ACHN (cell line): ENCODE data around the gene ACSM4.
"Not testable (repeated sequence)": the region's sequence is repeated elsewhere in the genome, so short reads cannot be mapped to it uniquely, and the experiment has no call there.

Experiments used
- DNase-seq: peaks from one replicate; pipeline ENCODE4 v3.0.0-alpha.2; 2015
- in situ Hi-C: cut with HindIII; loops from 2 replicates; pipeline ENCODE4 v1.10.0; 2017; ENCODE audit warnings: low sequenced_read_pairs, low pct_ligation_motif_present, low pct_unique_long_range_greater_than_20kb

ACSM4 gene

GRCh38 chr12:7321624-7322023, 17.8 kb downstream of the ACSM4 start:
- no peak for DNase-seq
- in situ Hi-C loops: no loop called here

GRCh38 chr12:7322599-7322998, 18.7 kb downstream of the ACSM4 start:
- in situ Hi-C loops: no loop called here
- no peak for DNase-seq

GRCh38 chr12:7324176-7324575, 20.3 kb downstream of the ACSM4 start:
- no peak for DNase-seq
- in situ Hi-C loops: no loop called here

GRCh38 chr12:7327918-7328317, 24.0 kb downstream of the ACSM4 start:
- in situ Hi-C loops: no loop called here
- DNase-seq: no peak

- DNase-seq, in situ Hi-C loops: not testable (repeated sequence)
These were observed 33.9 kb downstream of the ACSM4 start for GRCh38 chr12:7337790-7338189.

GRCh38 chr12:7339675-7340074, 35.8 kb downstream of the ACSM4 start:
- in situ Hi-C loops: no loop called here
- no peak for DNase-seq

GRCh38 chr12:7344833-7345606, 41.1 kb downstream of the ACSM4 start:
- in situ Hi-C loops: no loop called here
- no peak for DNase-seq

GRCh38 chr12:7346551-7347225, 42.8 kb downstream of the ACSM4 start:
- in situ Hi-C loops: no loop called here
- no peak for DNase-seq

GRCh38 chr12:7349418-7349817, 45.5 kb downstream of the ACSM4 start:
- in situ Hi-C loops: no loop called here
- DNase-seq: no peak

- in situ Hi-C loops: no loop called here
- peak; percentile 42 for DNase-seq
These were observed 47.3 kb downstream of the ACSM4 start for GRCh38 chr12:7351177-7351576.

GRCh38 chr12:7352661-7353060, 48.8 kb downstream of the ACSM4 start:
- no peak for DNase-seq
- in situ Hi-C loops: no loop called here

- in situ Hi-C loops: no loop called here
- no peak for DNase-seq
These were observed 50.7 kb downstream of the ACSM4 start for GRCh38 chr12:7354529-7354928.

- no peak for DNase-seq
- in situ Hi-C loops: no loop called here
These were observed 57.4 kb downstream of the ACSM4 start for GRCh38 chr12:7361265-7361664.

- in situ Hi-C loops: no loop called here
- no peak for DNase-seq
These were observed 58.9 kb downstream of the ACSM4 start for GRCh38 chr12:7362734-7363133.

GRCh38 chr12:7369274-7369729, 65.4 kb downstream of the ACSM4 start:
- in situ Hi-C loops: no loop called here

GRCh38 chr12:7373226-7373625, 69.4 kb downstream of the ACSM4 start:
- DNase-seq: no peak
- in situ Hi-C loops: no loop called here

More at GRCh38 chr12:7369274-7369729, 65.4 kb downstream of the ACSM4 start:
- no peak for DNase-seq

- in situ Hi-C loops: no loop called here
- DNase-seq: peak; percentile 60
These were observed 70.7 kb downstream of the ACSM4 start for GRCh38 chr12:7374423-7375144.

GRCh38 chr12:7375145-7375543, 71.3 kb downstream of the ACSM4 start:
- no peak for DNase-seq
- in situ Hi-C loops: no loop called here

- in situ Hi-C loops: no loop called here
- DNase-seq: no peak
These were observed 72.3 kb downstream of the ACSM4 start for GRCh38 chr12:7376196-7376595.
